Activated gamma-delta T cell (primary cell): ENCODE results near the gene CRY1.
"Not testable (repeated sequence)": the region's sequence is repeated elsewhere in the genome, so short reads cannot be mapped to it uniquely, and the experiment has no call there.

Experiments used
- DNase-seq: peaks from one replicate; lab custom pipeline; 2025; lab: John Stamatoyannopoulos, UW

CRY1 gene

GRCh38 chr12:106999446-106999845 is 93.9 kb downstream of the CRY1 start:
- no peak for DNase-seq

GRCh38 chr12:106997916-106998315 is 95.4 kb downstream of the CRY1 start:
- no peak for DNase-seq

GRCh38 chr12:106996102-106996501 is 97.2 kb downstream of the CRY1 start:
- not testable (repeated sequence) for DNase-seq

- DNase-seq = no peak
Measured at GRCh38 chr12:106994579-106995220, 98.6 kb downstream of the CRY1 start.

GRCh38 chr12:106987846-106988245 is 105.5 kb downstream of the CRY1 start:
- no peak for DNase-seq

- peak; percentile 77 for DNase-seq
Measured at GRCh38 chr12:106986625-106987389, 106.5 kb downstream of the CRY1 start, which contains the start of gene MTERF2. MTERF2 (minus strand) TSS chr12:106987146; CDS start chr12:106978714, 8,432 bp downstream.

- DNase-seq = no peak
Measured at GRCh38 chr12:106986135-106986534, 107.2 kb downstream of the CRY1 start.

- DNase-seq = no peak
Measured at GRCh38 chr12:106985479-106985878, 107.9 kb downstream of the CRY1 start.

- DNase-seq = no peak
Measured at GRCh38 chr12:106984588-106985137, 108.7 kb downstream of the CRY1 start.

- DNase-seq = no peak
Measured at GRCh38 chr12:106982229-106982628, 111.1 kb downstream of the CRY1 start.

- DNase-seq = no peak
Measured at GRCh38 chr12:106981788-106982187, 111.6 kb downstream of the CRY1 start.

GRCh38 chr12:106980944-106981343 is 112.4 kb downstream of the CRY1 start:
- no peak for DNase-seq

- no peak for DNase-seq
Measured at GRCh38 chr12:106978035-106978800, 115.1 kb downstream of the CRY1 start.

GRCh38 chr12:106976668-106977067 is 116.7 kb downstream of the CRY1 start:
- DNase-seq = no peak

GRCh38 chr12:106975993-106976658 is 117.2 kb downstream of the CRY1 start:
- DNase-seq = no peak

GRCh38 chr12:106975098-106975497 is 118.3 kb downstream of the CRY1 start:
- DNase-seq = no peak

- DNase-seq = no peak
Measured at GRCh38 chr12:106974511-106974910, 118.8 kb downstream of the CRY1 start.

GRCh38 chr12:106973545-106973944 is 119.8 kb downstream of the CRY1 start:
- no peak for DNase-seq

- DNase-seq = no peak
Measured at GRCh38 chr12:106971065-106971464, 122.3 kb downstream of the CRY1 start.

- DNase-seq = no peak
Measured at GRCh38 chr12:106964526-106964925, 128.8 kb downstream of the CRY1 start.

- DNase-seq = no peak
Measured at GRCh38 chr12:106962286-106962685, 131.1 kb downstream of the CRY1 start.

- no peak for DNase-seq
Measured at GRCh38 chr12:106960443-106960842, 132.9 kb downstream of the CRY1 start.
